ENCODE measurements around the gene RBM28.

- TF ChIP-seq CTCF (IDR thresholded peaks at IDR 0.05; ENCODE audit: poor library complexity, severe bottlenecking) (no peak), EZH2 (IDR thresholded peaks at IDR 0.05; ENCODE audit: borderline replicate concordance, insufficient read depth, low read length, poor library complexity, severe bottlenecking) (no peak), TAF1 (IDR thresholded peaks at IDR 0.05; ENCODE audit: low read depth) (no peak), EP300 (conservative IDR thresholded peaks at IDR 0.05; ENCODE audit: poor library complexity, severe bottlenecking) (no peak), POLR2AphosphoS5 (IDR thresholded peaks at IDR 0.05) (no peak), MXI1 (conservative IDR thresholded peaks at IDR 0.05; ENCODE audit: poor library complexity, severe bottlenecking) (no peak), RAD21 (conservative IDR thresholded peaks at IDR 0.05) (no peak)
- TF ChIP-seq, protein P1, sequence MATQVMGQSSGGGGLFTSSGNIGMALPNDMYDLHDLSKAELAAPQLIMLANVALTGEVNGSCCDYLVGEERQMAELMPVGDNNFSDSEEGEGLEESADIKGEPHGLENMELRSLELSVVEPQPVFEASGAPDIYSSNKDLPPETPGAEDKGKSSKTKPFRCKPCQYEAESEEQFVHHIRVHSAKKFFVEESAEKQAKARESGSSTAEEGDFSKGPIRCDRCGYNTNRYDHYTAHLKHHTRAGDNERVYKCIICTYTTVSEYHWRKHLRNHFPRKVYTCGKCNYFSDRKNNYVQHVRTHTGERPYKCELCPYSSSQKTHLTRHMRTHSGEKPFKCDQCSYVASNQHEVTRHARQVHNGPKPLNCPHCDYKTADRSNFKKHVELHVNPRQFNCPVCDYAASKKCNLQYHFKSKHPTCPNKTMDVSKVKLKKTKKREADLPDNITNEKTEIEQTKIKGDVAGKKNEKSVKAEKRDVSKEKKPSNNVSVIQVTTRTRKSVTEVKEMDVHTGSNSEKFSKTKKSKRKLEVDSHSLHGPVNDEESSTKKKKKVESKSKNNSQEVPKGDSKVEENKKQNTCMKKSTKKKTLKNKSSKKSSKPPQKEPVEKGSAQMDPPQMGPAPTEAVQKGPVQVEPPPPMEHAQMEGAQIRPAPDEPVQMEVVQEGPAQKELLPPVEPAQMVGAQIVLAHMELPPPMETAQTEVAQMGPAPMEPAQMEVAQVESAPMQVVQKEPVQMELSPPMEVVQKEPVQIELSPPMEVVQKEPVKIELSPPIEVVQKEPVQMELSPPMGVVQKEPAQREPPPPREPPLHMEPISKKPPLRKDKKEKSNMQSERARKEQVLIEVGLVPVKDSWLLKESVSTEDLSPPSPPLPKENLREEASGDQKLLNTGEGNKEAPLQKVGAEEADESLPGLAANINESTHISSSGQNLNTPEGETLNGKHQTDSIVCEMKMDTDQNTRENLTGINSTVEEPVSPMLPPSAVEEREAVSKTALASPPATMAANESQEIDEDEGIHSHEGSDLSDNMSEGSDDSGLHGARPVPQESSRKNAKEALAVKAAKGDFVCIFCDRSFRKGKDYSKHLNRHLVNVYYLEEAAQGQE (IDR thresholded peaks at IDR 0.05; ENCODE audit: borderline replicate concordance) = no peak
These were observed 86.2 kb downstream of the RBM28 start for GRCh38 chr7:128257458-128257857.

All from neural cell (in vitro differentiated cells).